ENCODE results near the gene ZIC5.

ZIC5 gene

GRCh38 chr13:99972190-99972731 lies 694 bp upstream of the ZIC5 start:
- no peak overlapping the region for H2BK12ac ChIP-seq (ENCODE audit: low read length)
- no peak overlapping the region for H2BK15ac ChIP-seq (ENCODE audit: low read length)
- peak overlapping the region; percentile 95 for H3K4me2 ChIP-seq (ENCODE audit: insufficient read depth, low read length, poor library complexity, severe bottlenecking)
- H2AK5ac ChIP-seq (ENCODE audit: low read depth, low read length) = no peak overlapping the region
- peak overlapping the region; percentile 41 to 99 for H3K4me3 ChIP-seq (ENCODE audit: low read length in 2 of 2)
- H2AFZ ChIP-seq (ENCODE audit: low read length) = peak overlapping the region; percentile 76
- H2BK120ac ChIP-seq (ENCODE audit: low read depth, low read length) = no peak overlapping the region
- no CpG with 5 or more reads among the region's 18 CpGs for WGBS, 2 donors (ENCODE audit: extremely low coverage in 2 of 2, insufficient read length in 2 of 2, insufficient replicate concordance in 1 of 2)
- H4K8ac ChIP-seq (ENCODE audit: low read depth, low read length) = no peak overlapping the region
- no peak overlapping the region for H2BK5ac ChIP-seq (ENCODE audit: low read length)
- H3K4me1 ChIP-seq (ENCODE audit: control insufficient read depth in 2 of 2, insufficient read depth in 1 of 2, low read depth in 1 of 2, low read length in 2 of 2) = peaks cover 10 to 13% of the 10 kb centered on the region in 2 donors
- no peaks in the 10 kb centered on the region for H3K9me3 ChIP-seq (replicated peaks in 1 of 2; ENCODE audit: control insufficient read depth in 2 of 2, insufficient read depth in 1 of 2, low read depth in 1 of 2, low read length in 2 of 2)
- H3K79me1 ChIP-seq (ENCODE audit: low read depth, low read length) = peaks cover 10% of the 10 kb centered on the region
- H3K23ac ChIP-seq (ENCODE audit: low read depth, low read length, poor library complexity) = no peak overlapping the region
- H3K14ac ChIP-seq (ENCODE audit: low read length) = no peak overlapping the region
- H3K4ac ChIP-seq (ENCODE audit: low read length) = no peak overlapping the region
- DNase-seq (ENCODE audit: low spot score) = no peak
- no peak overlapping the region for H4K91ac ChIP-seq (ENCODE audit: low read depth, low read length, poor library complexity)
- H3K36me3 ChIP-seq (replicated peaks in 1 of 2; ENCODE audit: control insufficient read depth in 2 of 2, insufficient read depth in 2 of 2, low read length in 2 of 2) = peaks cover 5 to 23% of the 10 kb centered on the region in 2 donors
- no peak overlapping the region for H3K27ac ChIP-seq (replicated peaks; ENCODE audit: low read length)
- no peak overlapping the region for H3K9ac ChIP-seq (ENCODE audit: low read depth, low read length, poor library complexity)
- peak overlapping the region; percentile 1 for H3K18ac ChIP-seq (ENCODE audit: low read length)
- peaks cover 0 to 28% (median 5%) of the 10 kb centered on the region in 3 experiments for H3K27me3 ChIP-seq (ENCODE audit: control insufficient read depth in 3 of 3, insufficient read depth in 3 of 3, low read depth in 1 of 3, low read length in 3 of 3)

- peak overlapping the region; percentile 98 for H3K9ac ChIP-seq (ENCODE audit: low read depth, low read length, poor library complexity)
- H3K4ac ChIP-seq (ENCODE audit: low read length) = peak overlapping the region; percentile 72
- peak overlapping the region; percentile 89 for H2BK12ac ChIP-seq (ENCODE audit: low read length)
- peak overlapping the region; percentile 77 for H3K23ac ChIP-seq (ENCODE audit: low read depth, low read length, poor library complexity)
- no peak overlapping the region for H4K91ac ChIP-seq (ENCODE audit: low read depth, low read length, poor library complexity)
- H3K14ac ChIP-seq (ENCODE audit: low read length) = no peak overlapping the region
- peaks cover 16 to 20% of the 10 kb centered on the region in 2 donors for H3K4me1 ChIP-seq (ENCODE audit: control insufficient read depth in 2 of 2, insufficient read depth in 1 of 2, low read depth in 1 of 2, low read length in 2 of 2)
- no peak for DNase-seq (ENCODE audit: low spot score)
- H2BK15ac ChIP-seq (ENCODE audit: low read length) = peak overlapping the region; percentile 88
- peak overlapping the region; percentile 92 for H3K27ac ChIP-seq (replicated peaks; ENCODE audit: low read length)
- peak overlapping the region; percentile 89 for H2BK120ac ChIP-seq (ENCODE audit: low read depth, low read length)
- WGBS, 2 donors (ENCODE audit: extremely low coverage in 2 of 2, insufficient read length in 2 of 2, insufficient replicate concordance in 1 of 2) = no CpG with 5 or more reads among the region's 118 CpGs
- H3K27me3 ChIP-seq (ENCODE audit: control insufficient read depth in 3 of 3, insufficient read depth in 3 of 3, low read depth in 1 of 3, low read length in 3 of 3) = peaks cover 0 to 25% (median 5%) of the 10 kb centered on the region in 3 experiments
- peaks cover 10% of the 10 kb centered on the region for H3K79me1 ChIP-seq (ENCODE audit: low read depth, low read length)
- peak overlapping the region; percentile 100 for H3K18ac ChIP-seq (ENCODE audit: low read length)
- H3K36me3 ChIP-seq (replicated peaks in 1 of 2; ENCODE audit: control insufficient read depth in 2 of 2, insufficient read depth in 2 of 2, low read length in 2 of 2) = peaks cover 5 to 36% of the 10 kb centered on the region in 2 donors
- H3K4me2 ChIP-seq (ENCODE audit: insufficient read depth, low read length, poor library complexity, severe bottlenecking) = peak overlapping the region; percentile 95
- peak overlapping the region; percentile 94 for H2AK5ac ChIP-seq (ENCODE audit: low read depth, low read length)
- no peak overlapping the region for H4K8ac ChIP-seq (ENCODE audit: low read depth, low read length)
- H3K4me3 ChIP-seq (ENCODE audit: low read length in 2 of 2) = peak overlapping the region; percentile 97 to 99
- no peaks in the 10 kb centered on the region for H3K9me3 ChIP-seq (replicated peaks in 1 of 2; ENCODE audit: control insufficient read depth in 2 of 2, insufficient read depth in 1 of 2, low read depth in 1 of 2, low read length in 2 of 2)
- H2BK5ac ChIP-seq (ENCODE audit: low read length) = peak overlapping the region; percentile 79
- peak overlapping the region; percentile 76 for H2AFZ ChIP-seq (ENCODE audit: low read length)
Observed at GRCh38 chr13:99970651-99971575, 654 bp downstream of the ZIC5 start.

GRCh38 chr13:99969919-99970650 lies 1.5 kb downstream of the ZIC5 start:
- Histone ChIP-seq H4K91ac (ENCODE audit: low read depth, low read length, poor library complexity) (no peak overlapping the region), H4K8ac (ENCODE audit: low read depth, low read length) (no peak overlapping the region), H3K4me2 (ENCODE audit: insufficient read depth, low read length, poor library complexity, severe bottlenecking) (peak overlapping the region; percentile 95), H2BK5ac (ENCODE audit: low read length) (peak overlapping the region; percentile 99), H3K27me3 (ENCODE audit: control insufficient read depth in 3 of 3, insufficient read depth in 3 of 3, low read depth in 1 of 3, low read length in 3 of 3) (peaks cover 0 to 16% (median 5%) of the 10 kb centered on the region in 3 experiments), H3K4me3 (ENCODE audit: low read length in 2 of 2) (peak overlapping the region; percentile 97 to 99), H3K9me3 (replicated peaks in 1 of 2; ENCODE audit: control insufficient read depth in 2 of 2, insufficient read depth in 1 of 2, low read depth in 1 of 2, low read length in 2 of 2) (no peaks in the 10 kb centered on the region), H3K4ac (ENCODE audit: low read length) (peak overlapping the region; percentile 91), H3K36me3 (replicated peaks in 1 of 2; ENCODE audit: control insufficient read depth in 2 of 2, insufficient read depth in 2 of 2, low read length in 2 of 2) (peaks cover 10 to 44% of the 10 kb centered on the region in 2 donors), H2BK12ac (ENCODE audit: low read length) (peak overlapping the region; percentile 75), H2AFZ (ENCODE audit: low read length) (no peak overlapping the region), H2AK5ac (ENCODE audit: low read depth, low read length) (peak overlapping the region; percentile 86), H3K79me1 (ENCODE audit: low read depth, low read length) (peaks cover 10% of the 10 kb centered on the region), H3K14ac (ENCODE audit: low read length) (peak overlapping the region; percentile 97), H2BK15ac (ENCODE audit: low read length) (peak overlapping the region; percentile 97), H2BK120ac (ENCODE audit: low read depth, low read length) (peak overlapping the region; percentile 98), H3K27ac (replicated peaks; ENCODE audit: low read length) (peak overlapping the region; percentile 82), H3K18ac (ENCODE audit: low read length) (peak overlapping the region; percentile 100), H3K9ac (ENCODE audit: low read depth, low read length, poor library complexity) (peak overlapping the region; percentile 99), H3K4me1 (ENCODE audit: control insufficient read depth in 2 of 2, insufficient read depth in 1 of 2, low read depth in 1 of 2, low read length in 2 of 2) (peaks cover 22 to 27% of the 10 kb centered on the region in 2 donors), H3K23ac (ENCODE audit: low read depth, low read length, poor library complexity) (peak overlapping the region; percentile 99)
- no CpG with 5 or more reads among the region's 79 CpGs for WGBS, 2 donors (ENCODE audit: extremely low coverage in 2 of 2, insufficient read length in 2 of 2, insufficient replicate concordance in 1 of 2)
- DNase-seq (ENCODE audit: low spot score) = no peak

Measured in neuronal stem cell (in vitro differentiated cells).